Activated B cell treated with CpG ODN at 0.5 μM for 24 hours (primary cell): ENCODE measurements around the gene ZCCHC14. TPM values are rescaled to one million over a fixed set of nuclear protein-coding genes. Genes with fewer than 3 reads are reported as not detected.
"Not testable (repeated sequence)": the region's sequence is repeated elsewhere in the genome, so short reads cannot be mapped to it uniquely, and the experiment has no call there.

Experiments
- ATAC-seq: fragments of 200-7000 bp; cut with Tn5 transposase; one replicate; pipeline ENCODE4 v1.10.0; 2021; ENCODE audit warnings: low read depth, mild to moderate bottlenecking, moderate library complexity
- CTCF ChIA-PET: fragments of 350-600 bp; sonication (Branson Sonifier 250); formaldehyde crosslinking; loops from one replicate; lab custom pipeline; 2021; ENCODE audit warnings: antibody characterized with exemption; lab: Charles Lee
- POLR2A ChIA-PET: fragments of 350-600 bp; sonication (Branson Sonifier 250); formaldehyde crosslinking; loops from one replicate; lab custom pipeline; 2021; ENCODE audit warnings: antibody characterized with exemption; lab: Charles Lee
- DNase-seq: peaks from one replicate; pipeline ENCODE4 v3.0.0; 2022
- H3K27ac Mint-ChIP-seq: one replicate; pipeline ENCODE4 v1.8.0; 2020; ENCODE audit warnings: mixed read lengths
- H3K27me3 Mint-ChIP-seq: one replicate; pipeline ENCODE4 v1.8.0; 2021; ENCODE audit warnings: mixed read lengths
- H3K36me3 Mint-ChIP-seq: one replicate; pipeline ENCODE4 v1.8.0; 2021; ENCODE audit warnings: low read depth, mixed read lengths
- H3K4me1 Mint-ChIP-seq: one replicate; pipeline ENCODE4 v1.8.0; 2021; ENCODE audit warnings: mixed read lengths
- H3K4me3 Mint-ChIP-seq: one replicate; pipeline ENCODE4 v1.8.0; 2020; ENCODE audit warnings: mild to moderate bottlenecking, mixed read lengths
- H3K9me3 Mint-ChIP-seq: one replicate; pipeline ENCODE4 v1.8.0; 2020; ENCODE audit warnings: mixed read lengths
- intact Hi-C: fragments of 100-400 bp; cut with micrococcal nuclease; formaldehyde crosslinking; loops from one replicate; pipeline ENCODE4 v1.15.1; 2024
- total RNA-seq: library from RNA; stranded (reverse); gene quantifications from 2 replicates; pipeline ENCODE4 v1.2.3, GENCODE V29; 2022
- TF ChIP-seq, protein P1 (sequence below): fragments of 200-600 bp; IDR thresholded peaks from one replicate; pipeline ENCODE4 v1.8.0; 2022; ENCODE audit warnings: antibody characterized with exemption, mild to moderate bottlenecking

Gene ZCCHC14
- total RNA-seq, 1 donor from 2014 or later: 3.8 TPM

DNA sequence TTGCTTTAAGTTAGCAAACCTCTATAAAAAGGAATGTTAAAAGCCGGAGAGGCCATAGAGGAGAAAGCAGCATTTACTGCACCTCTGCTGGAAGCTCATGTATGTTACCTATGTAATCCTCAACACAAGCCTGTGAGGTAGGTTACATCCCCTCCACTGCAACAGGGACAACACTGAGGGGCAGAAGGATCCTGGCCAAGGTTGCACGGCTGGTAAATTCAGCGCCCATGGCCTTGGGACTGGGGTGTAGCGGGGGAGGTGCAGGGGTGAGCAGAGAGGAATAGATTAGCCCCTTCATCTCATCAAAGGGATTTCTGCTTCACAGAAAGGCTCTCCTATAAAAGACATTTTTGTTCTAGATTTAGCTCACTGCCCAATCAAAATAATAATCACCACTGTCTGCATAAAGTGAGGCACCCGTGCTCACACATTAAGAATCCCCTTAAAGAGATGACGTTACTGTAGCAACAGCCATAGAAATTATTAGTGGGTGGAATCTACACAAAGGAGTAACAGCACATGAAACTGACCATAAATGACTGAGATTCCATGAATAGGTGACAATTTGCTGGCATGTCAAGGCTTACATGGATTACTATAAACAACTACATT is 3.3 kb downstream of the ZCCHC14 start:
- peaks cover 2% of the 10 kb centered on the region for H3K36me3 Mint-ChIP-seq
- ChIA-PET POLR2A (no interaction called here), CTCF (no interaction called here)
- H3K27ac Mint-ChIP-seq: no peak overlapping the region
- no peaks in the 10 kb centered on the region for H3K9me3 Mint-ChIP-seq
- intact Hi-C loops: loop anchor here (10.0 kb wide), 5 partner anchors 215 to 1935 kb away; partner anchors contain the start of genes BANP and C16orf74
- ATAC-seq (no peak), DNase-seq (no peak)
- peaks cover 22% of the 10 kb centered on the region for H3K4me1 Mint-ChIP-seq
- H3K27me3 Mint-ChIP-seq: peaks cover 16% of the 10 kb centered on the region
- peak overlapping the region; percentile 7 for H3K4me3 Mint-ChIP-seq
- TF ChIP-seq, protein P1, sequence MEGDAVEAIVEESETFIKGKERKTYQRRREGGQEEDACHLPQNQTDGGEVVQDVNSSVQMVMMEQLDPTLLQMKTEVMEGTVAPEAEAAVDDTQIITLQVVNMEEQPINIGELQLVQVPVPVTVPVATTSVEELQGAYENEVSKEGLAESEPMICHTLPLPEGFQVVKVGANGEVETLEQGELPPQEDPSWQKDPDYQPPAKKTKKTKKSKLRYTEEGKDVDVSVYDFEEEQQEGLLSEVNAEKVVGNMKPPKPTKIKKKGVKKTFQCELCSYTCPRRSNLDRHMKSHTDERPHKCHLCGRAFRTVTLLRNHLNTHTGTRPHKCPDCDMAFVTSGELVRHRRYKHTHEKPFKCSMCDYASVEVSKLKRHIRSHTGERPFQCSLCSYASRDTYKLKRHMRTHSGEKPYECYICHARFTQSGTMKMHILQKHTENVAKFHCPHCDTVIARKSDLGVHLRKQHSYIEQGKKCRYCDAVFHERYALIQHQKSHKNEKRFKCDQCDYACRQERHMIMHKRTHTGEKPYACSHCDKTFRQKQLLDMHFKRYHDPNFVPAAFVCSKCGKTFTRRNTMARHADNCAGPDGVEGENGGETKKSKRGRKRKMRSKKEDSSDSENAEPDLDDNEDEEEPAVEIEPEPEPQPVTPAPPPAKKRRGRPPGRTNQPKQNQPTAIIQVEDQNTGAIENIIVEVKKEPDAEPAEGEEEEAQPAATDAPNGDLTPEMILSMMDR: no peak

DNA sequence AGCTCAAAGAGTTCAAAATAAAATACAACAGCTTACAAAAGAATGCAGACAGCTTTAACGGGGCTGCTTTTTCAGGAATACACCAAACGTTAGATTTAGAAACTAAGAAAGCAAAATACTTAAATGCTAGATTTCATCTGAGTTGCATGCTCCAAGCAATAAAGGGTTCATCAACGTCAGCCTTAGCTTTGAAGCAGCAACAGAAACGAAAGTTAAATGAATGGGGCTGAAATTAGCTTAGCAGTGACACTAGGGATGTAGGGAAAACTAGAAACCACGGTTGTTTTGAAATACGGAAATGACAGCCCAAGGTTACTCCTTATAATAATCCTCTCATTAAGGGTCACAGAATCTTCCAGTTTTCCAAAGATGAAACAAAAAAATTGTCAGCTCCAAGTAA is 3.9 kb downstream of the ZCCHC14 start:
- DNase-seq, POLR2A ChIA-PET, H3K9me3 Mint-ChIP-seq, ATAC-seq, intact Hi-C loops, H3K36me3 Mint-ChIP-seq, H3K4me3 Mint-ChIP-seq, CTCF ChIA-PET, H3K27ac Mint-ChIP-seq: not testable (repeated sequence)
- Mint-ChIP-seq H3K27me3 (peaks cover 16% of the 10 kb centered on the region), H3K4me1 (peaks cover 22% of the 10 kb centered on the region)

DNA sequence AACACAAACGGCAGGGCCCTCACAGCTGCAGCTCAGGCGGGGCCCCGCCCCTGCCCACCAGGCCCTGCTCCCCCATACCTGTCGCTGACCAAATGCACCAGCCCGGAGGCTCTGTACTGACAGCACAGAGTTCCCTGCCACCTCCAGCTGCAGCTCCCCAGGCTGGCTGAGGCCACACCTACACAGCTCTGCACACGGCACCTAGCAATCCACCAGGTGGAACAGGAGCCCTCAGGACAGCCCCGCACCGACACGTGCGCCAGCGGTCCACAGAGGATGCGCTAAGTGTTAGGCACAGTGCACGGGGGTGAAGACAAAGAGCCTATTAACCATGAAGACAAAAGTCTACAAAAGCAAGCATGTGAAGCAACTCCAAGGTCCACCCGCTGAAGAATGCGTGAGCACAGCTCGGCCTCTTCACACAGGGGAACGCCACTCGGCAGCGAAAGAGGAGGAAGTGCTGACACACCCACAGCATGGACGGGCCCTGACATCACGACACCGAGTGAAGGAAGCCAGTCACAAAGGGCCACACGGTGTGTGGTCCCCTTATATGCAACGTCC is 5.4 kb downstream of the ZCCHC14 start:
- Mint-ChIP-seq H3K27me3 (peaks cover 12% of the 10 kb centered on the region), H3K4me1 (peaks cover 15% of the 10 kb centered on the region), H3K36me3 (peaks cover 2% of the 10 kb centered on the region), H3K4me3 (no peak overlapping the region), H3K9me3 (no peaks in the 10 kb centered on the region), H3K27ac (no peak overlapping the region)
- DNase-seq: no peak
- CTCF ChIA-PET: no interaction called here
- POLR2A ChIA-PET: no interaction called here
- TF ChIP-seq, protein P1: no peak
- no peak for ATAC-seq
- intact Hi-C loops: no loop called here

DNA sequence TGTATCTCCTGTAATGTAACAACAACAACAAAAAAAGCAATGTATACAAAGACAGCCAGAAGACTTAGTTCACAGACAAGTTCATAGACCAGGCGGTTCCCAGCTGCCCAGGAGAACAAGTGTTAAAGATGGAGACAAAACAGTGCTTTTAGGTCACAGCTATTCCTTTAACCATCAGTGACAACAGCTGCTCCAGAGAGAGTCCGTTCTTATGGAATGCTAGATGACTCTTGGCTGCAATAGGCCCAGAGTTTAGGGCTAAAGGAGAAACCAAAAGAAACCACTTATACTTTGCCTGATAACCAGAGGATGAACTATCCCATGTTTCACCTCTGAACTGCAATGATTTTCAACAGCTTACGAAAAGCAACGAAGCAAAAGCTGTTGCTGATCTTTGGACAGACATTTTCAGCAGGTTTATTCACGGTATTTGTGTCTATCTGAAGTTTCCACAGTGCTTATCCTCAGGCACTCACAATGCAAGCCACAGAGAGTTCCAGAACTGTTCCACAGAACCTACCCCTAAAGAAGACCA is 6.0 kb downstream of the ZCCHC14 start:
- no peak for DNase-seq
- no peak overlapping the region for H3K27ac Mint-ChIP-seq

DNA sequence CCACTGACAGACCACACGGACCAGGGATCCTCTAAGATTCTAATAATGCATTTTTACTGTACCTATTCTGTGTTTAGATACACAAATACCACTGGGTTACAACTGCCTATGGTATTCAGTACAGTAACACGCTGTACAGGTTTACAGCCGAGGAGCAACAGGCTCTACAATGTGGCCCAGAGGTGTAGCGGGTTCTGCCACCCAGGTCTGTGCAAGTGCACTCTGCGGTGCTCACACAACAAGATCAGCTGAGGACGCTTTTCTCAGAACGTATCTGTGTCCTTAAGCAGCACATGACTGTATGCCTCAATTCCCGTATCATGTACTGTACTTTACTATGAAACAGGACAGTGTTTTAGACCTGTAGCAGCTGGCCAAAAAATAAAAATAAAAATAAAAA is 6.5 kb downstream of the ZCCHC14 start:
- CTCF ChIA-PET: no interaction called here
- Mint-ChIP-seq H3K9me3 (no peaks in the 10 kb centered on the region), H3K27ac (no peak overlapping the region), H3K36me3 (peaks cover 2% of the 10 kb centered on the region), H3K4me3 (no peak overlapping the region), H3K27me3 (peaks cover 12% of the 10 kb centered on the region), H3K4me1 (peaks cover 13% of the 10 kb centered on the region)
- TF ChIP-seq, protein P1: no peak
- no peak for ATAC-seq
- no peak for DNase-seq
- POLR2A ChIA-PET: no interaction called here
- intact Hi-C loops: no loop called here

More for the DNA sequence above, 6.0 kb downstream of the ZCCHC14 start:
- peaks cover 15% of the 10 kb centered on the region for H3K4me1 Mint-ChIP-seq
- no peaks in the 10 kb centered on the region for H3K9me3 Mint-ChIP-seq
- TF ChIP-seq, protein P1: no peak
- CTCF ChIA-PET: no interaction called here
- no peak for ATAC-seq
- H3K27me3 Mint-ChIP-seq: peaks cover 12% of the 10 kb centered on the region
- no peak overlapping the region for H3K4me3 Mint-ChIP-seq
- intact Hi-C loops: no loop called here
- H3K36me3 Mint-ChIP-seq: peaks cover 2% of the 10 kb centered on the region
- POLR2A ChIA-PET: no interaction called here

DNA sequence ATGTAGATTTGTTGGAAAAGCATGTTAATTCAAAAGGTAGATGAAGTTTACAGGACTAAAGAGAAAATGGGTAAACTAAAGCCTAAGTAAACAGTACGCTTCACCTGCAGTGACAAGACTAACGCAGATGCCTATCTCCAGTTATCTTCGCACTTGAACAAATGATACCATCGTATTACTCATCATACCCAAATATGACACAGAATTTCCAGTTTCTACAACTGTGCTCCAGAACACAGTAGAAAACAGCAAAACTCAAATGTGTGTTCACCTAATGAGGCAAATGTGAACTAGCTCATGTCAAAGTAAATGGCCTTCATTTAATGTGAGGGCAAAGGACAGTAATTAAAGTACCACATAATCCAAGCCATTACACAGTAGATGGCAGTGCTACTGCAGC is 7.0 kb downstream of the ZCCHC14 start:
- H3K27me3 Mint-ChIP-seq: peaks cover 12% of the 10 kb centered on the region
- DNase-seq, CTCF ChIA-PET, intact Hi-C loops, H3K36me3 Mint-ChIP-seq, POLR2A ChIA-PET, H3K9me3 Mint-ChIP-seq, ATAC-seq, H3K4me3 Mint-ChIP-seq, H3K27ac Mint-ChIP-seq: not testable (repeated sequence)
- peaks cover 11% of the 10 kb centered on the region for H3K4me1 Mint-ChIP-seq
